GM12878 (cell line): ENCODE results near the gene KLHDC8A. TPM values are rescaled to one million over a fixed set of nuclear protein-coding genes. Genes with fewer than 3 reads are reported as not detected.

ENCODE experiments used
- BCL11A ChIP-seq: IDR thresholded peaks from 2 replicates; pipeline ENCODE4 v1.6.1; 2011; ENCODE audit warnings: low read depth, low read length
- BHLHE40 ChIP-seq, 2 experiments: fragments of 450-650 bp in 1 of 2; IDR thresholded peaks; 2 replicates each; pipeline ENCODE4 v1.6.1; 2011 to 2017; ENCODE audit warnings: low read depth in 2 of 2, borderline replicate concordance in 1 of 2, improper control_type of control experiment in 1 of 2, low read length in 1 of 2, mild to moderate bottlenecking in 1 of 2
- CHD4 ChIP-seq: fragments of 200-600 bp; sonication (generic); IDR thresholded peaks from 2 replicates; pipeline ENCODE4 v1.6.1; 2016; ENCODE audit warnings: mild to moderate bottlenecking
- CREM ChIP-seq: IDR thresholded peaks from 2 replicates; pipeline ENCODE4 v1.6.1; 2014; ENCODE audit warnings: antibody characterized with exemption, low read depth
- HDAC2 ChIP-seq: fragments of 200-600 bp; sonication (generic); IDR thresholded peaks from 2 replicates; pipeline ENCODE4 v1.6.1; 2017
- HDAC6 ChIP-seq: fragments of 200-600 bp; sonication (generic); IDR thresholded peaks from one replicate; pipeline ENCODE4 v1.8.0; 2017; ENCODE audit warnings: antibody characterized with exemption; ENCODE audit not compliant: unreplicated experiment
- IKZF2 ChIP-seq, 2 experiments: fragments of 450-650 bp; IDR thresholded peaks; 2 replicates each; pipeline ENCODE4 v1.6.1; 2017; ENCODE audit warnings: mild to moderate bottlenecking in 2 of 2, moderate library complexity in 2 of 2
- KAT2A ChIP-seq: conservative IDR thresholded peaks from 2 replicates; pipeline ENCODE4 v1.6.1; 2011; ENCODE audit warnings: low read depth, low read length; ENCODE audit not compliant: control insufficient read depth
- NBN ChIP-seq: fragments of 450-650 bp; IDR thresholded peaks from 2 replicates; pipeline ENCODE4 v1.6.1; 2016
- NR2F1 ChIP-seq: fragments of 450-650 bp; conservative IDR thresholded peaks from 2 replicates; pipeline ENCODE4 v1.6.1; 2017; ENCODE audit warnings: mild to moderate bottlenecking
- POU2F2 ChIP-seq: IDR thresholded peaks from 3 replicates; pipeline ENCODE4 v1.6.1; 2011; ENCODE audit warnings: low read depth, mild to moderate bottlenecking, low read length, borderline replicate concordance
- RBBP5 ChIP-seq: fragments of 200-600 bp; sonication (generic); conservative IDR thresholded peaks from 2 replicates; pipeline ENCODE4 v1.6.1; 2016
- SIX5 ChIP-seq: IDR thresholded peaks from 2 replicates; pipeline ENCODE4 v1.6.1; 2011; ENCODE audit warnings: mild to moderate bottlenecking, low read depth, low read length, moderate library complexity; ENCODE audit not compliant: severe bottlenecking
- SMARCA5 ChIP-seq: fragments of 450-650 bp; IDR thresholded peaks from 2 replicates; pipeline ENCODE4 v1.6.1; 2017; ENCODE audit warnings: mild to moderate bottlenecking
- SP1 ChIP-seq: IDR thresholded peaks from one replicate; pipeline ENCODE4 v1.6.1; 2011; ENCODE audit warnings: low read depth, low read length
- SREBF1 ChIP-seq: IDR thresholded peaks from 2 replicates; pipeline ENCODE4 v1.6.1; 2012; ENCODE audit warnings: mild to moderate bottlenecking, low read length
- SRF ChIP-seq, 2 experiments: IDR thresholded peaks; 2 replicates each; pipeline ENCODE4 v1.6.1; 2011; ENCODE audit warnings: low read depth in 2 of 2, low read length in 2 of 2, mild to moderate bottlenecking in 1 of 2, moderate library complexity in 1 of 2
- ZNF217 ChIP-seq: fragments of 450-650 bp; IDR thresholded peaks from 2 replicates; pipeline ENCODE4 v1.6.1; 2017; ENCODE audit warnings: antibody characterized with exemption, mild to moderate bottlenecking
- ZNF274 ChIP-seq: IDR thresholded peaks from one replicate; pipeline ENCODE4 v1.8.0; 2011; ENCODE audit not compliant: insufficient read length, insufficient read depth
- ZSCAN29 ChIP-seq: fragments of 450-650 bp; IDR thresholded peaks from 2 replicates; pipeline ENCODE4 v1.6.1; 2017; ENCODE audit warnings: mild to moderate bottlenecking, moderate library complexity
- polyA plus RNA-seq, 11 experiments: library from polyadenylated mRNA; depleted of rRNA in 4 of 11; unstranded in 6 of 11; stranded (reverse) in 5 of 11; fragments of >200 nt; fragmentation: Nextera tagmentation in 4 of 11; fragmentation: Illumina TruSeq in 1 of 11; extraction: Ambion mirVana in 4 of 11; extraction: Trizol in 1 of 11; gene quantifications; 1 replicate in 1 of 11; 2 replicates in 10 of 11; pipeline versions ENCODE4 v1.2.1 to v1.2.3, GENCODE V29; 2011 to 2016; ENCODE audit warnings: inconsistent platforms in 2 of 11, missing spikeins in 2 of 11, low read depth in 1 of 11
- total RNA-seq, 4 experiments: library from RNA; depleted of rRNA in 3 of 4; stranded (reverse); fragments of >200 nt in 3 of 4; fragmentation: Illumina TruSeq in 1 of 4; extraction: Trizol in 1 of 4; gene quantifications; 2 replicates each; pipeline versions ENCODE4 v1.2.1 to v1.2.3, GENCODE V29; 2013 to 2021
- TF ChIP-seq, protein P1 (sequence below): fragments of 450-650 bp; IDR thresholded peaks from 2 replicates; pipeline ENCODE4 v1.6.1; 2017; ENCODE audit warnings: borderline replicate concordance
- TF ChIP-seq, protein P2 (sequence below): IDR thresholded peaks from 2 replicates; pipeline ENCODE4 v1.6.1; 2011; ENCODE audit warnings: borderline replicate concordance, low read depth, mild to moderate bottlenecking, moderate library complexity, mixed read lengths, low read length; ENCODE audit not compliant: insufficient read depth; ENCODE audit errors: extremely low read length
- TF ChIP-seq, protein P3 (sequence below), 3 experiments: IDR thresholded peaks in 2 of 3; conservative IDR thresholded peaks in 1 of 3; 2 replicates each; pipeline ENCODE4 v1.5.1; 2011; ENCODE audit warnings: low read depth in 3 of 3, low read length in 3 of 3, mild to moderate bottlenecking in 3 of 3, control low read depth in 2 of 3, moderate library complexity in 2 of 3, inconsistent platforms in 1 of 3, mixed read lengths in 1 of 3; ENCODE audit not compliant: control insufficient read depth in 2 of 3, insufficient read depth in 1 of 3; ENCODE audit errors: extremely low read depth in 1 of 3
- TF ChIP-seq, protein P4 (sequence below): fragments of 450-650 bp; IDR thresholded peaks from 2 replicates; pipeline ENCODE4 v1.6.1; 2016; ENCODE audit warnings: mild to moderate bottlenecking
- TF ChIP-seq, protein P5 (sequence below): fragments of 450-650 bp; IDR thresholded peaks from 2 replicates; pipeline ENCODE4 v1.6.1; 2018; ENCODE audit warnings: mild to moderate bottlenecking, low read depth, moderate library complexity; ENCODE audit not compliant: partially characterized antibody

The KLHDC8A gene
- total and polyA plus RNA-seq, 10 of the 15 experiments (the other 5 are each of a cell fraction or from before 2014, with no cell fraction given) = not detected

DNA sequence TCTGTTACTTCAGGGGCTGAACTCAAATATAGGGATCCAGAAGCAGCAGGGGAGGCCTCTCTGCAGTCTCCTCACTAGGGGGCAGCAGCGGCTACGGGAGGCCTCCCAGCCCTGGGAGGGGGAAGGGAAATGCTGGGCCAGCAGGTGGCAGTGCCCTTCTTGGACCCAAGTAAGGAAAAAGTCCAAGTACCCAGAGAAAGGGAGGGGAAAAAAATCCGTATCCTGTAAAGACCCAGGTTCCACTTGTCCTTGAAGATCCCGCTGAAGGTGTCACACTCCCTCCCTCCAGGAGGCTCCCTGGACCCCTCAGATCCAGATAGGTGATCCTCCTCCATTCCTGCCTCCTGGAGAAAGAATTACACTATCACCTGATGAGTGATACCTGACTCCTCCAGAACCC, 21.0 kb downstream of the KLHDC8A start (continued):
- TF ChIP-seq SRF (IDR thresholded peaks at IDR 0.05; ENCODE audit: low read depth in 2 of 2, low read length in 2 of 2) (no peak), CHD4 (no peak), KAT2A (no peak), SP1 (no peak), NBN (no peak), NR2F1 (no peak), POU2F2 (no peak), ZNF217 (no peak), SMARCA5 (peak; percentile 65; the same call in 1 of the 2 replicates), ZNF274 (no peak), HDAC6 (no peak), SIX5 (no peak), CREM (0 out of 2 replicates have a peak, but pooled peaks have one; percentile 16), RBBP5 (no peak), BCL11A (no peak), BHLHE40 (IDR thresholded peaks at IDR 0.05; ENCODE audit: borderline replicate concordance in 1 of 2, low read depth in 2 of 2, low read length in 1 of 2) (peak in 1 of 2 experiments; percentile 31; a peak in 1 of 4 replicates), SREBF1 (no peak), IKZF2 (IDR thresholded peaks at IDR 0.05) (0 out of 4 replicates have a peak, but pooled peaks of 1 of the 2 experiments have one; percentile 32), HDAC2 (no peak), ZSCAN29 (no peak)
- TF ChIP-seq, protein P1, sequence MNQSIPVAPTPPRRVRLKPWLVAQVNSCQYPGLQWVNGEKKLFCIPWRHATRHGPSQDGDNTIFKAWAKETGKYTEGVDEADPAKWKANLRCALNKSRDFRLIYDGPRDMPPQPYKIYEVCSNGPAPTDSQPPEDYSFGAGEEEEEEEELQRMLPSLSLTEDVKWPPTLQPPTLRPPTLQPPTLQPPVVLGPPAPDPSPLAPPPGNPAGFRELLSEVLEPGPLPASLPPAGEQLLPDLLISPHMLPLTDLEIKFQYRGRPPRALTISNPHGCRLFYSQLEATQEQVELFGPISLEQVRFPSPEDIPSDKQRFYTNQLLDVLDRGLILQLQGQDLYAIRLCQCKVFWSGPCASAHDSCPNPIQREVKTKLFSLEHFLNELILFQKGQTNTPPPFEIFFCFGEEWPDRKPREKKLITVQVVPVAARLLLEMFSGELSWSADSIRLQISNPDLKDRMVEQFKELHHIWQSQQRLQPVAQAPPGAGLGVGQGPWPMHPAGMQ = no peak
- TF ChIP-seq, protein P2, sequence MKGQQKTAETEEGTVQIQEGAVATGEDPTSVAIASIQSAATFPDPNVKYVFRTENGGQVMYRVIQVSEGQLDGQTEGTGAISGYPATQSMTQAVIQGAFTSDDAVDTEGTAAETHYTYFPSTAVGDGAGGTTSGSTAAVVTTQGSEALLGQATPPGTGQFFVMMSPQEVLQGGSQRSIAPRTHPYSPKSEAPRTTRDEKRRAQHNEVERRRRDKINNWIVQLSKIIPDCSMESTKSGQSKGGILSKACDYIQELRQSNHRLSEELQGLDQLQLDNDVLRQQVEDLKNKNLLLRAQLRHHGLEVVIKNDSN = no peak
- TF ChIP-seq, protein P3, sequence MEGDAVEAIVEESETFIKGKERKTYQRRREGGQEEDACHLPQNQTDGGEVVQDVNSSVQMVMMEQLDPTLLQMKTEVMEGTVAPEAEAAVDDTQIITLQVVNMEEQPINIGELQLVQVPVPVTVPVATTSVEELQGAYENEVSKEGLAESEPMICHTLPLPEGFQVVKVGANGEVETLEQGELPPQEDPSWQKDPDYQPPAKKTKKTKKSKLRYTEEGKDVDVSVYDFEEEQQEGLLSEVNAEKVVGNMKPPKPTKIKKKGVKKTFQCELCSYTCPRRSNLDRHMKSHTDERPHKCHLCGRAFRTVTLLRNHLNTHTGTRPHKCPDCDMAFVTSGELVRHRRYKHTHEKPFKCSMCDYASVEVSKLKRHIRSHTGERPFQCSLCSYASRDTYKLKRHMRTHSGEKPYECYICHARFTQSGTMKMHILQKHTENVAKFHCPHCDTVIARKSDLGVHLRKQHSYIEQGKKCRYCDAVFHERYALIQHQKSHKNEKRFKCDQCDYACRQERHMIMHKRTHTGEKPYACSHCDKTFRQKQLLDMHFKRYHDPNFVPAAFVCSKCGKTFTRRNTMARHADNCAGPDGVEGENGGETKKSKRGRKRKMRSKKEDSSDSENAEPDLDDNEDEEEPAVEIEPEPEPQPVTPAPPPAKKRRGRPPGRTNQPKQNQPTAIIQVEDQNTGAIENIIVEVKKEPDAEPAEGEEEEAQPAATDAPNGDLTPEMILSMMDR (IDR thresholded peaks at IDR 0.05 in 2 of 3, conservative IDR thresholded peaks at IDR 0.05 in 1 of 3; ENCODE audit: control insufficient read depth in 2 of 3, extremely low read depth in 1 of 3, insufficient read depth in 1 of 3, low read depth in 3 of 3, low read length in 3 of 3) = peak; percentile 98 to 99 (median 99); a peak in 5 of 6 replicates
- TF ChIP-seq, protein P4, sequence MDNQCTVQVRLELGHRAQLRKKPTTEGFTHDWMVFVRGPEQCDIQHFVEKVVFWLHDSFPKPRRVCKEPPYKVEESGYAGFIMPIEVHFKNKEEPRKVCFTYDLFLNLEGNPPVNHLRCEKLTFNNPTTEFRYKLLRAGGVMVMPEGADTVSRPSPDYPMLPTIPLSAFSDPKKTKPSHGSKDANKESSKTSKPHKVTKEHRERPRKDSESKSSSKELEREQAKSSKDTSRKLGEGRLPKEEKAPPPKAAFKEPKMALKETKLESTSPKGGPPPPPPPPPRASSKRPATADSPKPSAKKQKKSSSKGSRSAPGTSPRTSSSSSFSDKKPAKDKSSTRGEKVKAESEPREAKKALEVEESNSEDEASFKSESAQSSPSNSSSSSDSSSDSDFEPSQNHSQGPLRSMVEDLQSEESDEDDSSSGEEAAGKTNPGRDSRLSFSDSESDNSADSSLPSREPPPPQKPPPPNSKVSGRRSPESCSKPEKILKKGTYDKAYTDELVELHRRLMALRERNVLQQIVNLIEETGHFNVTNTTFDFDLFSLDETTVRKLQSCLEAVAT = no peak
- TF ChIP-seq, protein P5, sequence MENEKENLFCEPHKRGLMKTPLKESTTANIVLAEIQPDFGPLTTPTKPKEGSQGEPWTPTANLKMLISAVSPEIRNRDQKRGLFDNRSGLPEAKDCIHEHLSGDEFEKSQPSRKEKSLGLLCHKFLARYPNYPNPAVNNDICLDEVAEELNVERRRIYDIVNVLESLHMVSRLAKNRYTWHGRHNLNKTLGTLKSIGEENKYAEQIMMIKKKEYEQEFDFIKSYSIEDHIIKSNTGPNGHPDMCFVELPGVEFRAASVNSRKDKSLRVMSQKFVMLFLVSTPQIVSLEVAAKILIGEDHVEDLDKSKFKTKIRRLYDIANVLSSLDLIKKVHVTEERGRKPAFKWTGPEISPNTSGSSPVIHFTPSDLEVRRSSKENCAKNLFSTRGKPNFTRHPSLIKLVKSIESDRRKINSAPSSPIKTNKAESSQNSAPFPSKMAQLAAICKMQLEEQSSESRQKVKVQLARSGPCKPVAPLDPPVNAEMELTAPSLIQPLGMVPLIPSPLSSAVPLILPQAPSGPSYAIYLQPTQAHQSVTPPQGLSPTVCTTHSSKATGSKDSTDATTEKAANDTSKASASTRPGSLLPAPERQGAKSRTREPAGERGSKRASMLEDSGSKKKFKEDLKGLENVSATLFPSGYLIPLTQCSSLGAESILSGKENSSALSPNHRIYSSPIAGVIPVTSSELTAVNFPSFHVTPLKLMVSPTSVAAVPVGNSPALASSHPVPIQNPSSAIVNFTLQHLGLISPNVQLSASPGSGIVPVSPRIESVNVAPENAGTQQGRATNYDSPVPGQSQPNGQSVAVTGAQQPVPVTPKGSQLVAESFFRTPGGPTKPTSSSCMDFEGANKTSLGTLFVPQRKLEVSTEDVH = no peak
